CD14-positive monocyte (primary cell): Measurements from ENCODE around the gene SLC4A4. TPM values are rescaled to one million over a fixed set of nuclear protein-coding genes. Genes with fewer than 3 reads are reported as not detected.

Experiments used
- DNase-seq, 3 donors: peaks; one replicate each; pipeline ENCODE4 v3.0.0-alpha.2; 2011 to 2022
- H2AFZ ChIP-seq: 2 replicates; pipeline ENCODE4 v1.6.0; 2012; ENCODE audit warnings: mild to moderate bottlenecking, low read depth, low read length, inconsistent platforms; ENCODE audit not compliant: insufficient read depth, poor library complexity, severe bottlenecking
- H3K27ac ChIP-seq, 2 donors: 1 replicate in 1 of 2; 2 replicates in 1 of 2; pipeline ENCODE4 v1.5.1; 2012 to 2013; ENCODE audit warnings: low read length in 2 of 2, control low read depth in 1 of 2, inconsistent platforms in 1 of 2, low read depth in 1 of 2, mild to moderate bottlenecking in 1 of 2
- H3K27me3 ChIP-seq, 2 donors: one replicate each; pipeline versions ENCODE4 v1.6.0 to v1.6.1; 2011 to 2013; ENCODE audit warnings: low read length in 2 of 2; ENCODE audit not compliant: control insufficient read depth in 2 of 2, insufficient read depth in 2 of 2
- H3K36me3 ChIP-seq, 2 donors: replicated peaks in 1 of 2; 1 replicate in 1 of 2; 2 replicates in 1 of 2; pipeline versions ENCODE4 v1.5.1 to v1.6.1; 2012 to 2013; ENCODE audit warnings: low read length in 2 of 2, control low read depth in 1 of 2, inconsistent platforms in 1 of 2, mild to moderate bottlenecking in 1 of 2; ENCODE audit not compliant: insufficient read depth in 2 of 2, control insufficient read depth in 1 of 2
- H3K4me1 ChIP-seq, 2 donors: 1 replicate in 1 of 2; 2 replicates in 1 of 2; pipeline versions ENCODE4 v1.5.1 to v1.6.1; 2012 to 2013; ENCODE audit warnings: low read length in 2 of 2, control low read depth in 1 of 2, inconsistent platforms in 1 of 2, mild to moderate bottlenecking in 1 of 2, moderate library complexity in 1 of 2; ENCODE audit not compliant: insufficient read depth in 2 of 2, control insufficient read depth in 1 of 2
- H3K4me2 ChIP-seq: replicated peaks from 2 replicates; pipeline ENCODE3; 2012; ENCODE audit warnings: low read length, moderate library complexity, mild to moderate bottlenecking; ENCODE audit not compliant: poor library complexity, severe bottlenecking; ENCODE audit errors: extremely low read depth
- H3K4me3 ChIP-seq, 3 experiments: fragments of 200-600 bp in 1 of 3; sonication (generic) in 1 of 3; replicated peaks in 1 of 3; 1 replicate in 2 of 3; 2 replicates in 1 of 3; pipeline ENCODE4 v1.5.1; 2011 to 2013; ENCODE audit warnings: low read length in 3 of 3, mild to moderate bottlenecking in 3 of 3, control low read depth in 2 of 3, low read depth in 2 of 3, inconsistent platforms in 1 of 3, moderate library complexity in 1 of 3
- H3K79me2 ChIP-seq: 2 replicates; pipeline ENCODE4 v1.6.0; 2012; ENCODE audit warnings: mild to moderate bottlenecking, control low read depth, inconsistent platforms, low read length, moderate library complexity; ENCODE audit not compliant: insufficient read depth
- H3K9ac ChIP-seq: 2 replicates; pipeline ENCODE4 v1.6.0; 2017; ENCODE audit warnings: low read length, mild to moderate bottlenecking; ENCODE audit not compliant: insufficient read depth, poor library complexity, severe bottlenecking
- H3K9me3 ChIP-seq, 2 donors: replicated peaks in 1 of 2; 1 replicate in 1 of 2; 2 replicates in 1 of 2; pipeline versions ENCODE4 v1.5.1 to v1.6.1; 2012 to 2013; ENCODE audit warnings: low read length in 2 of 2, control low read depth in 1 of 2; ENCODE audit not compliant: control insufficient read depth in 1 of 2, insufficient read depth in 1 of 2
- H4K20me1 ChIP-seq: 2 replicates; pipeline ENCODE4 v1.6.0; 2012; ENCODE audit warnings: mild to moderate bottlenecking, low read length, control low read depth, moderate library complexity; ENCODE audit not compliant: insufficient read depth
- H3K27ac Mint-ChIP-seq, 7 donors: one replicate each; pipeline ENCODE4 v1.8.0; 2020; ENCODE audit warnings: mild to moderate bottlenecking in 7 of 7, mixed read lengths in 7 of 7, moderate library complexity in 6 of 7, inconsistent platforms in 2 of 7
- H3K27me3 Mint-ChIP-seq, 3 donors: one replicate each; pipeline ENCODE4 v1.8.0; 2021 to 2022; ENCODE audit warnings: low read depth in 3 of 3, mild to moderate bottlenecking in 3 of 3, mixed read lengths in 3 of 3, moderate library complexity in 3 of 3, inconsistent platforms in 1 of 3
- H3K36me3 Mint-ChIP-seq, 2 donors: one replicate each; pipeline ENCODE4 v1.8.0; 2020; ENCODE audit warnings: mixed read lengths in 2 of 2, inconsistent platforms in 1 of 2, mild to moderate bottlenecking in 1 of 2
- H3K4me1 Mint-ChIP-seq: one replicate; pipeline ENCODE4 v1.8.0; 2020; ENCODE audit warnings: mild to moderate bottlenecking, mixed read lengths
- H3K4me3 Mint-ChIP-seq, 2 donors: one replicate each; pipeline ENCODE4 v1.8.0; 2020; ENCODE audit warnings: mild to moderate bottlenecking in 2 of 2, mixed read lengths in 2 of 2, moderate library complexity in 1 of 2
- H3K9me3 Mint-ChIP-seq, 7 donors: one replicate each; pipeline ENCODE4 v1.8.0; 2020 to 2022; ENCODE audit warnings: mixed read lengths in 7 of 7, mild to moderate bottlenecking in 6 of 7, moderate library complexity in 6 of 7, inconsistent platforms in 2 of 7
- WGBS: methylation state at CpG from one replicate; pipeline ENCODE4 v1.1.5; 2013; ENCODE audit warnings: missing lambda C conversion rate; ENCODE audit not compliant: insufficient coverage; 5-methylcytosine and 5-hydroxymethylcytosine counted together
- intact Hi-C, 2 donors: fragments of 100-400 bp; cut with micrococcal nuclease; formaldehyde crosslinking; loops; one replicate each; pipeline versions ENCODE4 v1.15.0 to v1.15.1; 2023
- polyA plus RNA-seq, 3 donors: library from polyadenylated mRNA; depleted of rRNA in 1 of 3; unstranded in 2 of 3; stranded (reverse) in 1 of 3; fragments of 300-500 nt in 2 of 3; fragments of >200 nt in 1 of 3; fragmentation: Illumina TruSeq in 2 of 3; gene quantifications; 1 replicate in 2 of 3; 2 replicates in 1 of 3; pipeline ENCODE4 v1.2.3, GENCODE V29; 2012 to 2021
- TF ChIP-seq, protein P1 (sequence below): fragments of 200-600 bp; IDR thresholded peaks from one replicate; pipeline ENCODE4 v1.8.0; 2022; ENCODE audit warnings: antibody characterized with exemption, mild to moderate bottlenecking

SLC4A4 gene
- polyA plus RNA-seq, 3 donors: 0.03 TPM; not detected in 2

DNA sequence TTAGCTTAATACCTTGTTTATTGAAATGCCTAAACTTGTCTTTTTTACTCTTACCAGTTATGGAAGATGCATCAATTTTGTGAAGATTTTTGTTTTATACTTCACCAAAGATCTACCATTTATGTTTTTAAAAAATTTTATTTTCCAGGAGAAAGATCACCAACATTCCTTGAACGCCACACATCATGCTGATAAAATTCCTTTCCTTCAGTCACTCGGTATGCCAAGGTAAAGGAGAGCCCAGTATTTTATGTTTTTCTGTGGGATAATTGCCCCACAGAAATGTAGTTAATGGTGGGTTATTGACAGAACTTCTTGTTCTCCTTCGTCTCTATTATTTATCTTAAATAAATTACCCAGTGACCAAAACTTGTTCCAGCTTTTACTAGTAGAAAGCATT lies 228.0 kb downstream of the SLC4A4 start:
- Mint-ChIP-seq H3K27me3 (peaks cover 0 to 2% (median 0%) of the 10 kb centered on the region in 3 donors), H3K27ac (no peak overlapping the region), H3K4me3 (no peak overlapping the region), H3K36me3 (no peaks in the 10 kb centered on the region), H3K4me1 (no peaks in the 10 kb centered on the region), H3K9me3 (no peaks in the 10 kb centered on the region)
- no peaks in the 10 kb centered on the region for H3K4me1 ChIP-seq
- H3K9me3 ChIP-seq: no peaks in the 10 kb centered on the region
- no peak overlapping the region for H2AFZ ChIP-seq
- no peak overlapping the region for H3K4me2 ChIP-seq
- H4K20me1 ChIP-seq: no peaks in the 10 kb centered on the region
- H3K27me3 ChIP-seq: no peaks in the 10 kb centered on the region
- H3K27ac ChIP-seq: no peak overlapping the region
- H3K79me2 ChIP-seq: no peaks in the 10 kb centered on the region
- no CpG with 5 or more reads among the region's 3 CpGs for WGBS
- TF ChIP-seq, protein P1, sequence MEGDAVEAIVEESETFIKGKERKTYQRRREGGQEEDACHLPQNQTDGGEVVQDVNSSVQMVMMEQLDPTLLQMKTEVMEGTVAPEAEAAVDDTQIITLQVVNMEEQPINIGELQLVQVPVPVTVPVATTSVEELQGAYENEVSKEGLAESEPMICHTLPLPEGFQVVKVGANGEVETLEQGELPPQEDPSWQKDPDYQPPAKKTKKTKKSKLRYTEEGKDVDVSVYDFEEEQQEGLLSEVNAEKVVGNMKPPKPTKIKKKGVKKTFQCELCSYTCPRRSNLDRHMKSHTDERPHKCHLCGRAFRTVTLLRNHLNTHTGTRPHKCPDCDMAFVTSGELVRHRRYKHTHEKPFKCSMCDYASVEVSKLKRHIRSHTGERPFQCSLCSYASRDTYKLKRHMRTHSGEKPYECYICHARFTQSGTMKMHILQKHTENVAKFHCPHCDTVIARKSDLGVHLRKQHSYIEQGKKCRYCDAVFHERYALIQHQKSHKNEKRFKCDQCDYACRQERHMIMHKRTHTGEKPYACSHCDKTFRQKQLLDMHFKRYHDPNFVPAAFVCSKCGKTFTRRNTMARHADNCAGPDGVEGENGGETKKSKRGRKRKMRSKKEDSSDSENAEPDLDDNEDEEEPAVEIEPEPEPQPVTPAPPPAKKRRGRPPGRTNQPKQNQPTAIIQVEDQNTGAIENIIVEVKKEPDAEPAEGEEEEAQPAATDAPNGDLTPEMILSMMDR: no peak
- no peaks in the 10 kb centered on the region for H3K36me3 ChIP-seq
- no peak overlapping the region for H3K4me3 ChIP-seq
- DNase-seq: no peak
- no peak overlapping the region for H3K9ac ChIP-seq
- intact Hi-C loops: no loop called here

DNA sequence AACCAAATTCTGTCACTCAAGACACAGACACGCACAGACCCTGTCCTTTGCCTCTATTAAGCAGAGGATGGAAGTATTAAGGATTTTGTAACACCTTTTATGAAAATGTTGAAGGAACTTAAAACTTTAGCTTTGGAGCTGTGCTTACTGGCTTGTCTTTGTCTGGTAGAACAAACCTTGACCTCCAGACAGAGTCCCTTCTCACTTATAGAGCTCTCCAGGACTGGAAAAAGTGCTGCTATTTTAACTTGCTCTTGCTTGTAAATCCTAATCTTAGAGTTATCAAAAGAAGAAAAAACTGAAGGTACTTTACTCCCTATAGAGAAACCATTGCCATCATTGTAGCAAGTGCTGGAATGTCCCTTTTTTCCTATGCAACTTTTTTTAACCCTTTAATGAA lies 229.3 kb downstream of the SLC4A4 start:
- no peaks in the 10 kb centered on the region for H3K4me1 Mint-ChIP-seq
- WGBS: no CpG with 5 or more reads among the region's 1 CpG
- no peaks in the 10 kb centered on the region for H3K27me3 ChIP-seq
- H3K4me3 Mint-ChIP-seq: no peak overlapping the region
- H3K79me2 ChIP-seq: no peaks in the 10 kb centered on the region
- DNase-seq: no peak
- peaks cover 0 to 2% (median 0%) of the 10 kb centered on the region in 7 donors for H3K9me3 Mint-ChIP-seq
- no peak overlapping the region for H3K4me3 ChIP-seq
- H3K36me3 Mint-ChIP-seq: no peaks in the 10 kb centered on the region
- no peak overlapping the region for H2AFZ ChIP-seq
- no peak overlapping the region for H3K4me2 ChIP-seq
- H3K9ac ChIP-seq: no peak overlapping the region
- H4K20me1 ChIP-seq: no peaks in the 10 kb centered on the region
- TF ChIP-seq, protein P1: no peak
- no peak overlapping the region for H3K27ac ChIP-seq
- no peaks in the 10 kb centered on the region for H3K4me1 ChIP-seq
- no peaks in the 10 kb centered on the region for H3K27me3 Mint-ChIP-seq
- H3K27ac Mint-ChIP-seq: no peak overlapping the region
- intact Hi-C loops: no loop called here
- H3K36me3 ChIP-seq: no peaks in the 10 kb centered on the region
- no peaks in the 10 kb centered on the region for H3K9me3 ChIP-seq
